Brain microvascular endothelial cell (primary cell): Measurements from ENCODE around the gene SMOC2.

Experiments used
- DNase-seq: peaks from one replicate; pipeline ENCODE4 v3.0.0-alpha.2; 2020
- H3K27ac ChIP-seq: fragments of 250-450 bp; sonication (Bioruptor Pico); 2 replicates; pipeline ENCODE4 v1.5.1; 2020; ENCODE audit warnings: mild to moderate bottlenecking, moderate library complexity
- H3K27me3 ChIP-seq: fragments of 250-450 bp; sonication (Bioruptor Pico); replicated peaks from 2 replicates; pipeline ENCODE4 v1.5.1; 2020; ENCODE audit warnings: mild to moderate bottlenecking
- H3K36me3 ChIP-seq: fragments of 250-450 bp; sonication (Bioruptor Pico); replicated peaks from 2 replicates; pipeline ENCODE4 v1.5.1; 2020; ENCODE audit warnings: mild to moderate bottlenecking
- H3K4me3 ChIP-seq: 2 replicates; pipeline ENCODE4 v1.5.1; 2011; ENCODE audit warnings: low read depth, mild to moderate bottlenecking, control low read depth, low read length, moderate library complexity
- in situ Hi-C: cut with HindIII; loops from 2 replicates; pipeline ENCODE4 v1.10.0; 2017; ENCODE audit warnings: low sequenced_read_pairs, low pct_ligation_motif_present
- TF ChIP-seq, protein P1 (sequence below): IDR thresholded peaks from 2 replicates; pipeline ENCODE4 v1.5.1; 2011; ENCODE audit warnings: low read depth, mild to moderate bottlenecking, moderate library complexity, low read length, control low read depth, inconsistent platforms; ENCODE audit errors: missing control alignments

Gene SMOC2

DNA sequence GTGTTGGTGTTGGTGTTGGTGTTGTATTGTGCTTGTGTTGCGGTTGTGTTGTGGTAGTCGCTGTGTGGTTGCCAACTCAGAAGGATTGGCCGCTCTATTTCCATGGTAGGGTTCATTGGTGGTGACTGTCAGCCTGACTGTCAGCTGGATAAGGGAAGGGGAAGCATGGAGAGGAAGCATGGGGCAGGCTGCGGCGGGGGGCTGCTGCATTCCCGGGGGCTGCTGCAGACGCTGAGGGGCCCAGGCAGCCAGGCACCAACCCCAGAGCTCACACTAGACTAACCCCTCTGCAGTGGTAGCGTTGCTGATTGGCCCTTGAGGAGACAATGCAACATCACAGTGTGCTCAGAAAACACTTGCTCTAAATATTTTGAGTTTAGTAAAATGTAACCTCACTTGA is 199.2 kb downstream of the SMOC2 start:
- no peak for DNase-seq
- in situ Hi-C loops: no loop called here
- TF ChIP-seq, protein P1, sequence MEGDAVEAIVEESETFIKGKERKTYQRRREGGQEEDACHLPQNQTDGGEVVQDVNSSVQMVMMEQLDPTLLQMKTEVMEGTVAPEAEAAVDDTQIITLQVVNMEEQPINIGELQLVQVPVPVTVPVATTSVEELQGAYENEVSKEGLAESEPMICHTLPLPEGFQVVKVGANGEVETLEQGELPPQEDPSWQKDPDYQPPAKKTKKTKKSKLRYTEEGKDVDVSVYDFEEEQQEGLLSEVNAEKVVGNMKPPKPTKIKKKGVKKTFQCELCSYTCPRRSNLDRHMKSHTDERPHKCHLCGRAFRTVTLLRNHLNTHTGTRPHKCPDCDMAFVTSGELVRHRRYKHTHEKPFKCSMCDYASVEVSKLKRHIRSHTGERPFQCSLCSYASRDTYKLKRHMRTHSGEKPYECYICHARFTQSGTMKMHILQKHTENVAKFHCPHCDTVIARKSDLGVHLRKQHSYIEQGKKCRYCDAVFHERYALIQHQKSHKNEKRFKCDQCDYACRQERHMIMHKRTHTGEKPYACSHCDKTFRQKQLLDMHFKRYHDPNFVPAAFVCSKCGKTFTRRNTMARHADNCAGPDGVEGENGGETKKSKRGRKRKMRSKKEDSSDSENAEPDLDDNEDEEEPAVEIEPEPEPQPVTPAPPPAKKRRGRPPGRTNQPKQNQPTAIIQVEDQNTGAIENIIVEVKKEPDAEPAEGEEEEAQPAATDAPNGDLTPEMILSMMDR: no peak
- no peaks in the 10 kb centered on the region for H3K27me3 ChIP-seq
- H3K27ac ChIP-seq: no peak overlapping the region
- no peak overlapping the region for H3K4me3 ChIP-seq
- H3K36me3 ChIP-seq: no peaks in the 10 kb centered on the region

DNA sequence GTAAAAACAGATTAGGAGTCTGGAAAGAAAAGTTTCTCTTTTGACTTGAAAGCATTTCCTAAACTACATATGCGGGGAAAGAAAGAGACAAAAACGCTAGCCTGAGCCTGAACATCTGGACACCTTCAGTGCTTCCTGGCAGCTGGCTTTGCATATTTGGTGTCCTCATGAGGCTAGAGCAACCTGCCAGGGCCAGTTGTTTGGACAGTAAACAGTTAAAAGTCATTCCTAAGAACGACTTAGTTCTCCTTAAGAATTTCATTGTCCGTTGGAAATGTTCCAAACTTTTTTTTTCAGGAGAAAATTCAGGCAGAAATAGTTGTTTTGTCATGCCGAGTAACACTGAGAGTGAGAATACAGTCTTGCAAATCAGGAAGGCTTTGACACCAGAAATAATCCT is 199.8 kb downstream of the SMOC2 start:
- no peak for DNase-seq
- TF ChIP-seq, protein P1: no peak

DNA sequence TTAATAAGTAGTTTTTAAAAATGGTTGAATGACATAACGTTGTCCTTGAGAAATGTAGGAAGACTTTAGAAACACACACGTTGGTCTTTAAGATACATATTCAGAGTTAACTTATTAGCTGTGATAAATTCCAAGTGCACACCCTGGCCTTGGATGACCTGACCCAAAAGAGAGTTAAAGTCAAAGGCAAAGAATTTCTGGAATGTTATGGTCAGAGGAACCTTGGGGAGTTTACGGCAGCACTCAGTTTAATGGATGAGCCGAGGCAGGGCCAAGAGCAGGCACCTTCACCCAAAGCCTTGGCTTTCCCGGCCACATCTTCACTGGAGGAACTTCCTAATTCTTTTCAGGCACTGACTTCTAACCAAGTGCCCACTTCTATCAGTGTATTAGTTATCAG is 200.5 kb downstream of the SMOC2 start:
- no peaks in the 10 kb centered on the region for H3K36me3 ChIP-seq
- H3K4me3 ChIP-seq: no peak overlapping the region
- TF ChIP-seq, protein P1: no peak
- H3K27ac ChIP-seq: no peak overlapping the region
- H3K27me3 ChIP-seq: no peaks in the 10 kb centered on the region
- in situ Hi-C loops: no loop called here
- DNase-seq: no peak

More for the DNA sequence above, 199.8 kb downstream of the SMOC2 start:
- no peaks in the 10 kb centered on the region for H3K36me3 ChIP-seq
- no peaks in the 10 kb centered on the region for H3K27me3 ChIP-seq
- in situ Hi-C loops: no loop called here
- no peak overlapping the region for H3K4me3 ChIP-seq
- no peak overlapping the region for H3K27ac ChIP-seq

DNA sequence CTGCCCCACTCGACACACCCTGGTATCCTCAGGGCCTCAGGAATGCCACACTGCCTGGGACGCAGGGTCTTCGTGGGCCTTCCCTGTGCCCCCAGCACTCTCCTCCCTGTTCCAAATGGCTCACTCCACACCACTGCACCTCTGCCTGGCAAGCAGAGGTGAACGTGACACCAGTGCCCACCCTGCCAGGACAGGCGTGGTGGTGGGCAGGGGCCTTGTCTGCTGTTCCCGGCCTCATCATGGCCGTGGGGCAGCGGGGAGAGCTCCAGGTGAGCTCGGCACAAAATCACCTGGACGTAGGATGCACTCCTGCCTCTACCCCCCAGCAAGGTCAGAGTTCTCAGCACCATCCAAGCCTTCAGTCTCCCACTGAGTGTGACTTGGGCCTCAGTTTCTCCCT is 202.4 kb downstream of the SMOC2 start:
- in situ Hi-C loops: no loop called here
- no peak overlapping the region for H3K27ac ChIP-seq
- TF ChIP-seq, protein P1: no peak
- no peaks in the 10 kb centered on the region for H3K27me3 ChIP-seq
- no peak overlapping the region for H3K4me3 ChIP-seq
- no peak for DNase-seq
- no peaks in the 10 kb centered on the region for H3K36me3 ChIP-seq

DNA sequence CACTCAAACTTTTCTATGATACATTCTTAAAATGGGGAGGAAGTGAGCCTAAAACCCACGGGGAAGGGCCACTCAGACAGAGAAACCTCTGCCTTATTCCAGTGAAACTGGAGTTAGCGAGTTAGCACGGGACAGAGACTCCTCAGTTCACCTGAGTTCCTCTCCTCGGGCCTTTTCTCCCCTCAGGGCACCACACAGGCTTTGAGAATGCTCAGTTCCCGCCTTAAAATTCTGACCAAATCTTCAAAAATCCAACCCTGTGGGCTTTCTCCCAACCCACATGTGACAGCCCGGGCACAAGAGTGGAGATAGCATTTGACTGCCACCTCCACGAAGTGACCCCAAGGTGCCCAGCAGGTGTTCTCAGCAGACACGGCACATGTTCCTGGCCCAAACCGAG is 204.3 kb downstream of the SMOC2 start:
- no peak for DNase-seq
- Histone ChIP-seq H3K36me3 (no peaks in the 10 kb centered on the region), H3K27me3 (no peaks in the 10 kb centered on the region), H3K27ac (no peak overlapping the region), H3K4me3 (no peak overlapping the region)
- TF ChIP-seq, protein P1: no peak
- in situ Hi-C loops: no loop called here

DNA sequence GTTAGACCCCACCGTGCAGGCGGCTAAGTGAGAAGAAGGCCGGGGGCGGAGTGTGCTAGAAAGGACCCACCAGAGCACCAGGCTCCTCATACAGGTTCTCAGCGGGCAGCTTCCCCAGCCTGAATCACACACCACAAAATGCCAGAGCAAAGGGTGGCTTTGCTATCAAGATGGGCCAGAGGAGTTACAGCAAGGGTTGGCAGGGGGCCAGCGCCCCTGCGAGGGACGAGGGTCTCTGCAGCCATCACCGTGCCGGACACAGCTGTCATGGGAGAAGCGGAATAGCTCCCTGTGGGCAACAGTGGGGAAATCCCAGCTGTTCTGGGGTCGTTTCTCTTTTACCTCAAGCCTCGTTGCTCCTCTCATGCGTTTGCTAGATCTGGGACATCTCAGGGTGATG is 206.3 kb downstream of the SMOC2 start:
- DNase-seq: no peak
- in situ Hi-C loops: no loop called here
- Histone ChIP-seq H3K27me3 (no peaks in the 10 kb centered on the region), H3K36me3 (no peaks in the 10 kb centered on the region), H3K4me3 (no peak overlapping the region), H3K27ac (no peak overlapping the region)
- TF ChIP-seq, protein P1: no peak
